ENCODE measurements around the gene GPX3. TPM values are rescaled to one million over a fixed set of nuclear protein-coding genes. Genes with fewer than 3 reads are reported as not detected.

GPX3 gene
- total RNA-seq, 1 donor from 2014 or later, result 4,437 TPM

DNA sequence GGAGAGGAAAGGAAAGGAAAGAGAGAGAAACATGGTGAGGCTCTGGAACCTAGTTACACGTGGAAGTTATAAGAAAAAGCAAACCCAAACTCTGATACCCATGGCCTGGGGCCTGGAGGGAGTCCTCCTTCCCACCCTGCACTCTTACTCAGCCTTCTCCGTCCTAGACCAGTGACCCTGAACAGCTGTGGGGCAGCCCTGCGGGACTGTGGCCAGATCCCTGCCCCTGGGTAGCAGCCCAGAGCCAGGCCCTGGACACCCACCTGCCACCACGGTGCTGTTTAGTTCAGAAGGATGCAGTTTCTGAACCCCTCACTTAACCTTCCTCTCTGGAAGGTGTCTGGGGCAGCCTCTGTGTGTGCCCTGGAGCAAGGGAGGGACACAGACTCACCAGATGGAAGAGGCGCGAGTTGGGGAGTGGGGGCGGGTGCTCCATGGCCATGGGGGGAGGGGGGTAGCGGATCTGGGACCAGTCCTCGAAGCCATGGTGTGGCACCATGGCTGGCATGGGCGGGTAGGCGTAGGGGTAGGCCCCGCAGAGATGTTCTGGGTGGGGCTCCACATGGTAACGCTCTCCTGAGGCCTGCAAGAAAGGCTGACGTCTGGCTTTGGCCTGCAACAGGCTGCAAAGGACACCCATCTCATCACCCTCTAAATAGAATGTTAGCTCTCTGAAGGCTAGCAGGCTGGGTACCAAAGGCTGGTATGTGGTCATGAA lies 13.0 kb downstream of the GPX3 start:
- no peak for DNase-seq (ENCODE audit: low spot score)

DNA sequence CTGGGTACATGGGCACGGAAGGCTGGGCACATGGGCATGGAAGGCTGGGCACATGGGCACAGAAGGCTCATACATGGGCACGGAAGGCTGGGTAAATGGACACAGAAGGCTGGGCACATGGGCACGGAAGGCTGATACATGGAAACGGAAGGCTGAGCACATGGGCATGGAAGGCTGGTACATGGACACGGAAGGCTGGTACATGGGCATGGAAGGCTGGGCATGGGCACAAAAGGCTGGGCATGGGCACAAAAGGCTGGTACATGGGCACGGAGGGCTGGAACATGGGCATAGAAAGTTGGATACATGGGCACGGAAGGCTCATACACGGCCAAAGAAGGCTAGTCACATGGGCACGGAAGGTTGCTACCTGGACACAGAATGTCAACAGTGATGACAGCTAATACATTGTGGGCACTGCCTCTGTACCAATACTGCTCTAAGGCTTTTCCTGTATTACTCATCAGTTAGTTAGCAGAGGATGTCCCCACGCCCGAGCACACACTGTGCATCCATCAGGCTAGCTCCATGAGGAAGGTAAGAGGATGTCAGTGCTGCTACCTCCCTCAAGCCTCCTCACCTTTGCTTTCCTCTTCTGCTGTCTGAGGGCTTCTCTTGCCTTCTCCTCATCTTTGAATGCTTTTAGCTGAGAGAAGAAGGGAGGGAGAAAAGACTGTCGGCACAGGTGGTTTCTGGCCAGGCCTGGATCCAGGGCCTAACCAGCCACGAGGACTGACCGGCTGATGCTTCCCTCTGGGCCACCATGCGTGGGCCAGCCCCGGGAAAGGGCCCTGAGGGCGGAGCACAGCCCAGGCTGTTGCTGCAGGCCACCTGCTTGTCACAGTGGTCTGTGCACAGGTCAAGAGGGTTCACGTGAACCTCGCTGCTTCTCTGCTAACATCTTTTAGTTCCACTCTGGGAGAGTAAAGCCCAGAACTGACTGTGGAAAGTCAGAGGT lies 14.3 kb downstream of the GPX3 start:
- DNase-seq (ENCODE audit: low spot score), result no peak

DNA sequence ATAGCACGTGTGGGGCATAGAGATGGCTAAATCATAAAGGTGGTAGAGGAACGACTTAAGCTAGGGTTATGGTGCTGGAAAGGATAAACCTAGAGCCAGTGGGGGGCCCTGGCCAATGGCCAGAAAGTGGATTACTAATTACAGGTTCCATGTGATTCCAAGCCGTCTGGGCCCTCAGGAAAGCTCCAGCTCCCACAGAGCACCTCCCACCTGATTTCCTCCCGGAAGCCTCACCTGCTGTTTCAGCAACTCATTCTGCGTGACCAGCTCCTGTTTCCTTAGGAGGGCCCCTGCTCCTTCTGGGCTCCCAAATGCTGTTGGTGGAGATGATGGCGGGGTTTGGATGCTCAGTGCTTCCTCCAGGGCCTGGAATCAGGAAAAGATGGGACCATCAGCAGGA lies 16.2 kb downstream of the GPX3 start:
- DNase-seq (ENCODE audit: low spot score), result no peak

DNA sequence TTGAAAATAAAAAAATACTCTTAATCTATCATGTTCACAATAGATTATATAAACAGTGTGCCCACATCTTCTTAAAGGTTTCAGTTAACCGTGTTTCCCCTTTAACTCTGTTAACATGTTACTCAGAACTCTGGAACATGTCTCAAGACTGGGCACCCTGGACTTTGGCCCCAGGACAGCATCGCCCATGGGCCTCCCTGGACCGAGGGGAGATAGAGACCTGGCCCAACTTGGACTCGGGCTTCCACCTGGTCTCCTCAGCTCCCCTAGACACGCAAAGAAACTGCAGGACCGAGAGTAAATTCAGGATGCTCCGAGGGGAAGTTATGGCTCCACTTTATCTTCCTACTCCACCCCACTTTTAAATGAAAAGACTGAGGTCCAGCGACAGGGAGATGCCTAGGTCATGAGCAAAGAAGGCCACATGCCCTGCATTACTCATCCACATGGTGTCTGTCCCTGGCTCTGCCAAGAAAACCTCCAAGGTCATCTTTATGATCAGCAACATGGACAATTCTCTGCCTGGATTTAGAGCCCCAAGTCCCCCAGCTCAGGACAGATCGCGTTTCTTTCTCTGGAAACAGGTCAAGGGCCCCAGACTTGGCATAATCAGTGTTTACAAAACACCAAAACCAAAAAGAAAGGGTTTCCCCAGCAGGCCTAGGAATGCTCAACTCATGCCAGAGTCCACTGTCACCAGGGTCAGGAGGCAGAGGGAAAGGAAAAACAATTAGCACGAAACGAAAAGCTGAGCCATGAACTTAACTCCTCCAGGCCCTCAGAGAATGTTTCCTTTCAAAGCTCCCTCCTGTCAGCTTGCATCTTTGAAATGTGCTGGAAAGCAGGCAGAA lies 17.4 kb downstream of the GPX3 start:
- no peak for DNase-seq (ENCODE audit: low spot score)

DNA sequence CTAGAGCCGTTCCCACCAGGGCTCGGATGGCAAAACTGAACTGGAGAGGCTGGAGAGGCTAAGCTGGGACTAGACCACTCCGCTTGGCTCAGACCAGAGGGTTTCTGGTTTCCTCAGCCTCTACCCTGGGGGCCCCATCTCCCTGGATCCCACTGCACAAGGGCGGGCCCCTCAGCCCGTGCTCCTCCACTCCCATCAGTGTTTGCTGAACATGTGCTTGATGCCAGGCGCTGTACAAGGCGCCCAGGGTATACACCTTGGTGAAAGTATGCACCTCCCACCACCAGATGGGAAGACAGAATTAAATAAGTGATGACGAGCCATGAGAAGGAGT lies 18.0 kb downstream of the GPX3 start:
- DNase-seq (ENCODE audit: low spot score), result no peak

DNA sequence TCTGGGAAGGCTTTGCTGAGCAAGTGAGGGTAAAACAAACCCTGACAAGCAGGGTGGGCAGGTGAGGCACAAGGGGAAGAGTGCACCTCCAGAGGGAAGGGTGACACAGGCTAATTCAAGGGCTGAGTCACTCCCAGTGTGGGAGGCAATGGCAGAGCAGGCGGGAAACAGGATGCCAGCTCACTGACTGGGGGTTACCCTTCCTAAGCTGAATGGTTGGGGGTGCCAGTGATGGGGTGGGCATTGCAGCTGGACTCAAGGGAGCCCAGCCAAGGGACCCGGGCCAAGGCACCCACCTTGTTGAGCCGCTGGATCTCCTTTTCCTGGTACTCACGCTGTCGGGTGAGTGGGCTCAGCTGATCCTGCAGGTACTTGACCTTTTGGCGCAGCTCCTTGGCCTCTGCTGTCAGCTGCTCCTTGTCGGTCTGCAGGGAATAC lies 18.4 kb downstream of the GPX3 start:
- no peak for DNase-seq (ENCODE audit: low spot score)

DNA sequence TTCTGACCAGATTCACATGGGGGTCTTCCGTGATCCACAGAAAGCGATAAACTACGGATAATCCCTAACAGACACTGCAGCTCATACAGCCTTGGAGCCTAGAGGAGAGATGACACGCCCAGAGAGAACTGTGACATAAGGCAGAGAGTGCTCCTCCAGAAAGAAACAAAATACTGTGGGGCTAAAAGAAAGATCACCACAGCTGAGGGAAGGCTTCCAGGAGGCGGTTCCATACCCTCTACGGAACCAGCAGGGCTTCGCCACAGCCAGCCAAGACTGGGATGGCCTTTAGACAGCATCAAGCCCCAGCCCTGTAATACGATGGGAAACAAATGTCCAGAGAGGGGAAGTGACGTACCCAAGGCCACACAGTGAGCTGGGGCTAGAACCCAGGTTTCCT lies 19.3 kb downstream of the GPX3 start:
- no peak for DNase-seq (ENCODE audit: low spot score)

DNA sequence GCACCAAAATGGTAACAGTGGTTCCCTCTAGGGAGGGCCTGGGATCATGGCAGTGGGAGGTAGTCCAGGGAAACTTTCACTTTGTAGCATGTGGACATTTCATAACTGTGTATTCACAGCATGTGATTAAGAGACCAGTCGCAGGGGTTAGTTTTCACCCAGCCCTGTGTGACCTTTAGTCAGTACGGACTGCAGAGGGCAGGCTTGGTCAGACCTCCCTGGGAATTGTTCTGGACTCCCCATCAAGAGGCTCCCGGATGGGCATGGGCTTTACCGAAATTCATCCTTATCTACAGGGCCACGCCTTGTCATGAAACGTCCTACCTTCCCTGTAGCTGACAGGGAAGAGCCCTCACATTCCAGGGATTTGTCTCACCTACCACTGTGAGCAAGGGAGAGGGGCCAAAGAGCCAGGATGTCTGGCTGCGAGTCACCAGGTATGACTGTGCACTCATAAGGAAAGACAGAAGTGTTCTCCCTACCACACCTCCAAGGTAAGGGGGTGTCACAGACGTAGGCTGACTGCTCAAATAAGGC lies 19.9 kb downstream of the GPX3 start:
- DNase-seq (ENCODE audit: low spot score), result no peak

DNA sequence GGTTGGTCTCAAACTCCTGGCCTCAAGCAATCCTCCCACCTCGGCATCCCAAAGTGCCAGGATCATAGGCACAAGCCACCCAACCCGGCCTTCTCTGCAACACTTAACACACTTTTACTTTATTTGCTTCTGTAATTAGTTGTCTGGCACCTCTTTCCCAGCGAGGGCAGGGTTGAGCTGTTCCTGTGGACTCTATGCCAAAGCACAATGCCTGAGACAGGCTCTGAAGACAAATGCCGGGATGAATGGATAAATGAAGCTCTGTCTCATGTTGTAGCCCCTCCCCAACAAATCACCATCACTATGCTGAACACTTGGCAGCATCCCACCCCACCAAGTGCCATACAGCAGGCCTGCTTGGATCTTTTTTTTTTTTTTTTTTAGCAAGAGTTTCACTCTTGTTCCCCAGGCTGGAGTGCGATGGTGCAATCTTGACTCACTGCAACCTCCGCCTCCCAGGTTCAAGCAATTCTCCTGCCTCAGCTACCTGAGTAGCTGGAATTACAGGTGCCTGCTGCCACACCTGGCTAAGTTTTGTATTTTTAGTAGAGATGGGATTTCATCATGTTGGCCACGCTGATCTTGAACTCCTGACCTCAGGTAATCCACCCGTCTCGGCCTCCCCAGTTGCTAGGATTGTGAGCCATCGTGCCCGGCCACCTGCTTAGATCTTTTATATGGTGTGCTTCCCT lies 21.3 kb downstream of the GPX3 start:
- DNase-seq (ENCODE audit: low spot score), result no peak

DNA sequence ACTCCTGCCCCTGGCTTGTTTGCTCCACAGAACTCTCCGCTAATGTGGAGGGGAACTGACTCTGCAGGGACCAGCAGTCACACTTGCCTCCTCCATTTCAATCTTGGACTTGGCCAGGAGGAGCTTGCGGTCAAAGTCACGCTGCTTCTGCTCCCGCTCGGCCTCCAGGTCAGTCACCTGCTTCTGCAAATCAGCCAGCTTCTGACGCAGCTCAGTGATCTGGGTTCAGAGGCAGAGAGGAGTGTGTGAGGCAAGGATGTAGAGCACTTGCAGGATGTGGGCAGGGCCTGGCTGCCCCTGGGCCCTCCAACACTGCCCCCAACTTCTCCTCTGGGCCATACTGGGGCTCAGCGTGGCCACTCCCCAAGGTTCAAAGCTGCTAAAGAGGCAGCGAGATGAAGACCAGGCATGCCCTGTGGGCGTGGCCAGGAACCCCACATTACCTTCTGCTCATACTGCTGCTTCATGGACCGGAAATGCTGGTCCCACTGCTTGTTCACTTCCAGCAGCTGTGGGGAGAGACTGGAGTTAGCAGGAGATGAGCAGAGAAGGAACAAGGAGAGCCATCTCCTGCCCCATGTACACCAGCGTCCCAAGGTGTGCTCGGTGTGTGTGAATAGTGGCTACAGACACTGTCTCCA lies 22.2 kb downstream of the GPX3 start:
- no peak for DNase-seq (ENCODE audit: low spot score)

DNA sequence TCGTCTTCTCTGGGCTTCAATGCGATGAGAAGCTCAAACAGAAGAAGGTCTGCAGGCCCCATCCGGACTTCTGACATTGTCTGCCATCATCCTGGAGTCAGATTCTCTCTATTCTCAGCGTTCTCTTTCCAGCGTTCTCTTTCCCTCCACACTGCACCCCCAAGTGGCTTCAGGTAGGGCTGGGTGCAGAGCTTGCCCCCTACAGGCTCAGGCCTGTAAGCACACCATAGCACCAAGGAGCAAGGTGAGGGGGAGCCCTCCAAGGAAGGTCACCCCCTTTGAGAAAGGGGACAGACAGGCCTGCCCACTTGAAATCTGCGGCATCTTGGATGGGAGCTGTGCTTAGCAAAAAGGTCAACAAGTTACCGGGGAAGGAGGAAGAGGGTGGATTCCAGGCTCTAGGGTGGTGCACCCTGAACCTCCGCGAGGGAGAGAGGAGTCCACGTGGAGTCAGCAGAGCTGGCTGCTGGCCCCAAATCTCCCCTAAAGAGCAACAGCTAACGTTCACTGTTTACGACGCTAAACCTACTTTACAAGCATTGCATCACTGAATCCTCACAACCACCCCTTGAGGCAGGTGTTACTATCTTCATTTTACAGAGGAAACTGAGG lies 27.5 kb downstream of the GPX3 start:
- no peak for DNase-seq (ENCODE audit: low spot score)

DNA sequence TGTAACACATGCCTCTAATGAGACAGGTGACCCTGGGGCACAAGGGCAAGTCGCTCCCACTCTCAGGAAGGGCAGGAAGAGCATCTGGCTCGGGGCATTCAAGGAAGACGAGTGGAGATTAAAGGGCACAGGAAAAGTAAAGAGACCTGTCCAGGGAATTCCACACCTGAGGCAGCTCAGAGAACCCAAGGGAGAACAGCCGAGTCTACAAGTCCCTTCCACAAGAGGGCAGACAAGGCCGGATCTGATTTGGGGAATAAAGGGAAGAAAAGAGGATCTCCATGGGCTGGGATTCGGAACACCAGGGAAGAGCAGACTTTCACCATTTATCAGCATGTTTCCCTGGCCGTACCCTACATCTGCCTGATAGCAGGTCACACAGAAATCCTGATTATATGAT lies 28.1 kb downstream of the GPX3 start:
- DNase-seq (ENCODE audit: low spot score), result no peak

DNA sequence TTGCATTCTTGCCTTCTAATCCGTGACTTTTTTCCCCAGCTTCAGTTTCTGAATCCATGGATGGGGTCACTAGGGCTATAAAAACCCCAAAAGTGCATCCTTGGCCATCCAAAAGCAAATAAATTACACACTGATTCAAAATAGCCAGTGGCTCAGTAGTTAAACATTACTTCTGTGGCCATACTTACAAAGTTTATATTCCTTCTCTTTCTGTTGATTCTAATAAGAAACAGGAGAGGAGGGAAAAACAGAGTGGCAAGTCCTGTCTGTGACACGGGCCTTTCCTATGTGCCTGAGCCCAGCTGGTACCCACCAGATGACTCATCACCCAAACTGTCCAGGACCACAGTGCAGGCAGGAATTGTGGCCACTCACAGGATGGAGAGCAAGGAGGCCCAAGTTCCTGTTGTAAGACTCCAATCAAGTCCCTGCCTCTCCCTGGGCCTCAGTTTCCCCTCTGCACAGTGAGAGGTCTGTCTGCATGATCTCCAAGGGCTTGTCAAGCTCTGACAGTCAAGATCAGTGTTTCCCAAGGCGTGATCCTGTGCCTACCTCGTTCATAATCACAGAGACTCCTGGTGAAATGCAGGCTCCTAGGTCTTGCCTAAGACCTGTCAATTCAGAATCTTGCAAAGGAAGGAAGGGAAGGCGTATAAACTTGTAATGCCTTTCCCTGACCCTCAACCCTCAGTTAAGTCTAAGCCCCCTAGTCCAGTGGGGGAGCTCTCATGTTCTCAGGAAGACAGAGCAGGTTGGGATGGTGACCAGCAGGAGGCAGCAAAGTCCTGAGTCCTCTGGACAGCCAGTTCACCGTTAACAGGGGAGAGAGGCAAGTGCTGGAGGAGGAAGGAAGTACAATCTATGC lies 30.9 kb downstream of the GPX3 start:
- DNase-seq (ENCODE audit: low spot score), result no peak

DNA sequence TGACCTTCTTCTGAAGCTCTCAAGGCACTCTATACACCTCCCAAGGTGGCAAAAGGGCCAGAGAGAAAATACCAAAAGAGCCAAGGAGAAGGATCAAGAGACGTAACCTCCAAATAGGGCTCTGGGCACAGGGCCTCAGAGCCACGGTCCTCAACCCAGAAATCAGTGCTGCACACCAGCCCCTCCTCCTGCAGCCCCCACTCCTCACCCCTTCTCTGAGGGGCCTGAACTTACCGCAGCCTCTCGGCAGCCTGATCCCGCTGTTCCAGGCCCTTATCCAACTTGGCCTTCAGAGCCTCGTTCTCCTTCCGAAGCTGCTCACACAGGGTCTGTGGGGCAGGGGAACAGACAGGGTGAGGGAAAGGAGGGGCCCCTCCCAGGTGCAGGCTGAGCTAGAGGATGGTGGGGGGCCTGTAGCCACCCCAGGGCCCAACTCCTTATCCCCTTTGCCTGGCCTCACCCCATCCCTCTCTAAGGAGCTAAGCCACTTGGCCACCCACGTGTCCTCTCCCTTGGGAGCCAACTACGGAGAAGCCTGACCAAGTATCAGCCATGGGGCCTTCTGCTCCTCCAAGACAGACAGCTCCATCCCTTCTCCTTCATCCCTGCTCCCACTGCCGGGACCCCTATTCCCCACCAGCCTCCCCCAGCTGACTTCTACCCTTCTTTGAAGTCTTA lies 31.7 kb downstream of the GPX3 start:
- no peak for DNase-seq (ENCODE audit: low spot score)

DNA sequence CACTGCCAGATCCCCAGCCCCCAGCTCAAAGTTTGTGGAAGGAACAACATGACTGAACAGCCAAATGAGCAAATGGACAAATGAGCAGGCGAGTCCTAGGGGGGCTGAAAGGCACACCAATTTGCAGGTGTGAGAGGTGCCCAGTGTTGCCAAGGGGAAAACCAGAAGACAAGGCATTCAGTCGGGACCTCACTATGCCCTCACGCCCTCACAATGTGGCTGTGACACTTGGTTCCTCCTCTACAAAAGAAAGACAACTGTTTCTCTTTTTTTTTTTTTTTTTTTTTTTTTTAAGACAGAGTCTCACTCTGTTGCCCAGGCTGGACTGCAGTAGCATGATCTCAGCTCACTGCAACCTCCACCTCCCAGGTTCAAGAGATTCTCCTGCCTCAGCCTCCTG lies 32.4 kb downstream of the GPX3 start:
- no peak for DNase-seq (ENCODE audit: low spot score)

DNA sequence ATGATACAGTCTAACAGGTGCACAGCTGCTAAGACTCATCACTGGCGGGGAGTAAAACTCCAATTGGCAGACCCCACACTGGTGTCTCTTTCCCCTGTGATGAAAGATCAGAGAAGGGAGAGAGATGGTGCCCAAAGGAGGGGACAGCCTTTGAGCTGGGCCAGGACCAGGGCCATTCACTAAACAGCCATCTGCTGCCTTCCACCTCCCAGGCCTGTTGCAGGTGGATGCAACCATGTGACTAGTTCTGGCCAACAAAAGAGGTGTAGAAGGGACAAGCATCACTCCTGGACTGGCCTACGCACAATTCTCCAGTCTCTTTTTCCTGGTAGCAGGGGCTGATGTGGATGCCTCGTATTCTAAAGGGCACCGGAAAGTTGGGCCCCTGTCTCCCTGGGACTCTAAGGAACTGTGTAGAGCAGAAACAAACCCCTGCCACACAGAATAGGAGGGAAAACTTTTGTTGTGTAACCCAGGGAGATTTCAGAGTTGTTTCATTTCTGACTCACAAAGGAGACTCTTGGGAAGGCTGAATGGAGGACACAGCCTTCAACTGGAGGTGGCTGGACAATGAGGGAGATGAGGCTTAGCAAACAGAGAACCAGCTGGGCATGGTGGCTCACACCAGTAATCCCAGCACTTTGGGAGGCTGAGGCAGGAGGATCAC lies 33.5 kb downstream of the GPX3 start:
- DNase-seq (ENCODE audit: low spot score), result no peak

DNA sequence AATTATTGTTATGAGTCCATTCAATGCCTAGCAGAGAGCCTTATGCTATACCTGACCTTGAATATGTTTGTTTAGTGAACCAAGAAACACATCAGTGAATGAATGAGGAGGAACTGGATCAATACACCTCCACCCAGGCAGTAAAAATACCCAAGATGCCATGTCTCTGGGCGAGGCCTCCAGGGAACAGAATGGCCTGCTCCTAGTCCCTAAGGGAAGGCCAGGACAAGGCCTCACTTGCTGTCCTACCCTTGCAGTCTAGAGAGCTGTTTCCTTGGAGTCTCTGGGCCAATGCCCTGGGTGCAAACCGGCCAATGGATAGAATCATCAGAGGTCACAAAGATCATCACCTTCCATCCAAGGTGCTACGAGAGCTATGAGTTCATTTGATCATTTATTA lies 34.3 kb downstream of the GPX3 start:
- DNase-seq (ENCODE audit: low spot score), result no peak

DNA sequence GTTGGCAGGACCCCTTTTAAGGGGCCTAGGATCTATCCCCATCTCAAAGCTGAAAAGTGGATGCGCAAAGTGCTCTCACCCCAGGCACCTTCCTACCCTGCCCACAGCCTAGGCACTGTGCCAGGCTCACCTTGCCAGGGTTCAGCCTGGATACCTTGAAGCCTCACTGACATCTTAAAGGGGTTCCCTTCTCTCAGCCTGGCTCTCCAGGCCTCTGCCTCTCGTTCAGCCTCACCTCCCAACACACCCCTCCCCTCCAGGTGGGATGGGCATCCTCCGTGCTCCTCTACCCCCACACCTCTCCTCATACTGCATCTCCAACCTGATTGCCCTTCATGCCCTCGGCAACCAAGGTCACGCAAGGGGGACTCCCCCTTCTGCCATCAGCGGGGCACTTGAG lies 34.9 kb downstream of the GPX3 start:
- no peak for DNase-seq (ENCODE audit: low spot score)

Measured in mesenteric fat pad (tissue), 1 donor.